Activated CD4-positive, alpha-beta T cell treated with anti-CD3 and anti-CD28 coated beads, Interleukin-2, amount 50 U/mL, for 1 hour (primary cell): ENCODE data around the gene CDKN2B.
A peak's percentile ranks its signal among the peaks of the same experiment; 100 is the strongest.

Experiments
- DNase-seq: peaks from one replicate; pipeline ENCODE4 v3.0.0-alpha.2; 2020

The CDKN2B gene

DNA sequence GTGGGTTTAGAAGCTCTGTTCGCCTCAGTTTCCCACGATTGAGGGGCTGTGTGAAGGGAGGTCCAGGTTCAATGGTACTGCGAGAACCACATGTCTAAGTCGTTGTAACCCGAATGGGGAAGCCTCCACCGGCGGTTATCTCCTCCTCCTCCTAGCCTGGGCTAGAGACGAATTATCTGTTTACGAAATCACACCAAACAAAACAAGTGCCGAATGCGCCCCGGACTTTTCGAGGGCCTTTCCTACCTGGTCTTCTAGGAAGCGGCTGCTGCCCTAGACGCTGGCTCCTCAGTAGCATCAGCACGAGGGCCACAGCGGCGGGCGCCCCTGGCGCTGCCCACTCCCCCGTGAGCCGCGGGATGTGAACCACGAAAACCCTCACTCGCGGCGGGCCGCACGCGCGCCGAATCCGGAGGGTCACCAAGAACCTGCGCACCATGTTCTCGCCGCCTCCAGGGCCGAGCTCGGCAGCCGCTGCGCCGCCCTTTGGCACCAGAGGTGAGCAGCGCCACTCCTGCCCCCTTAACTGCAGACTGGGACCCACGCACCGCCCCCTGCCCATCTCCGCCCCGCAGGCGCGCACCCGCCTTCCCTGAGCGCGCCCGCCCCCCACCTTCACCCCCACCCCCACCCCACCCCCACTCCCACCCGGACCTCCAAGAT is 15.1 kb downstream of the CDKN2B start, which contains the start of gene CDKN2A:
CDKN2A (minus strand) TSS at position 500 of the 663 bp plus-strand sequence.
- peak; percentile 45 for DNase-seq

GRCh38 chr9:21993007-21993406 is 16.1 kb downstream of the CDKN2B start:
- no peak for DNase-seq

GRCh38 chr9:21991072-21991959 is 17.8 kb downstream of the CDKN2B start:
- no peak for DNase-seq

GRCh38 chr9:21989440-21990189 is 19.5 kb downstream of the CDKN2B start:
- DNase-seq, result no peak

DNA sequence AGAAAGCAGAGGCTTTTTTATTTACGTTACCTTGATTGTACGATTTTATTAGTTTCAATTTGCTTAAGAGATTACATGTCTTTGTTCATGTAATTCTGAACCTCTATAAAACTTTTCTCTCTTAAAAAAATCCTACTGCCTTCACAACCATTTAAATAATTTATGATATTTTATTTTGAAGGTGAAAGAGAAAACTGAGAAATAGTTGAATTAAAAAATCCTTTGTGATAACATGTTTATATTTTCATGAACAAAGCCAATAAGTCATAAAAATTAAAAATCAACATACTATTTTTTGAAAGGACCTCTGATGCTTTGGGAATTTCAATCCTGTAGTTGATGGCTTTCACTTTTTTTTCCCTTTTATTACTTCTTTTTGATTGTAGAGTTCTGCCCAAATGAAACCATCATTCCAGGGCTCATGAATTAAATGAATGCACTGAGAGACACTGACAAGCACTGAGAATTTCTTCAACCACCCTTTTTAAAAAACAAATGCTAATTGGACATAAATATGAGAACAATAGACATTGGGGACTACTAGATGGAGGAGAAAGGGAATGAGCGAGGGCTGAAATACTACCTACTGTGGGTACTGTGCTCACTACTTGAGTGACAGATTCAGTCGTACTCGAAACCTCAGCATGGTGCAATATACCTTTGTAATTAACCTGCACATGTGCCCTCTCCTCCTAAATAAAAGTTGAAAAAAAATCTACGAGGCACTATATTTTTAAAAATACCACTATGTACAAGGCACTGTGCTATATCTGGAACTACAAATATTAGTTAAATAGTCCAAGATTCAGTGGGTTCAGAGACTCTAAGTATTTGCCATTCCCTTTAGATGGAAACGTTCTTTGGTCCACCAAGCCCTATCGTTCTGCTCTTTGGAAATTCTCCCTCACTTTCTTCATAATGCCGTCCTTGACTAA is 20.8 kb downstream of the CDKN2B start:
- DNase-seq, result no peak

DNA sequence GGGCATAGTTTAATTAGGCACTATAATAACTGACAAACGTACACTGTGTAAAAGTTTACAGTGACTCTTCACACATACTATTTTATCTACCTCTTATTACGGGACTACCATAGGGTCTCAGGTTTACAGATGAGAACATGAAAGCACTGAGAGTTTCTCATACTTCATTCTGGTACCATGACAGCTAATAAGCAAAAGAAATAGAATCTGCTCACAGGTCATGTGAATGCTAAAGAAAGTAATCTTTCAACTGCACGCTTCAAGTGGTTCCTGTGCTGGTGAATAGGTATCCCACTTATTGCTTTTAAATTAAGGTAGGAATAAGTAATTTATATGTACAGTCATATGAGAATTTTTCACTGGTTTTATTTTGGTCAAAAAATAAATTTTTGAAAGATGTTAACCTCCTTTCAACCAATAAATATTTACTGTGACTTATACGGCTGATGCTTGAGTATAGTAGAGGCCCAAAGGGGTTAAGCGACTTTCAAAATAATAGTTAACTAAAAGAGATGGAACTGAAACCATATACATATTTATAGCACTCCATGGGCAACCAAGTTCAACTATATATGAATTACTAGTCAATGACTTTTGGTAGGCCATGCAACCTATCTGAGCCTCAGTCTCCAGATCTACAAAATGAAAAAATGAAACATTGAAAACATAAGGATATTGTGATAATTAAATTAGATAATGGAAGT is 23.0 kb downstream of the CDKN2B start:
- no peak for DNase-seq

GRCh38 chr9:21984101-21984500 is 25.0 kb downstream of the CDKN2B start:
- no peak for DNase-seq

GRCh38 chr9:21983561-21983935 is 25.6 kb downstream of the CDKN2B start:
- no peak for DNase-seq

DNA sequence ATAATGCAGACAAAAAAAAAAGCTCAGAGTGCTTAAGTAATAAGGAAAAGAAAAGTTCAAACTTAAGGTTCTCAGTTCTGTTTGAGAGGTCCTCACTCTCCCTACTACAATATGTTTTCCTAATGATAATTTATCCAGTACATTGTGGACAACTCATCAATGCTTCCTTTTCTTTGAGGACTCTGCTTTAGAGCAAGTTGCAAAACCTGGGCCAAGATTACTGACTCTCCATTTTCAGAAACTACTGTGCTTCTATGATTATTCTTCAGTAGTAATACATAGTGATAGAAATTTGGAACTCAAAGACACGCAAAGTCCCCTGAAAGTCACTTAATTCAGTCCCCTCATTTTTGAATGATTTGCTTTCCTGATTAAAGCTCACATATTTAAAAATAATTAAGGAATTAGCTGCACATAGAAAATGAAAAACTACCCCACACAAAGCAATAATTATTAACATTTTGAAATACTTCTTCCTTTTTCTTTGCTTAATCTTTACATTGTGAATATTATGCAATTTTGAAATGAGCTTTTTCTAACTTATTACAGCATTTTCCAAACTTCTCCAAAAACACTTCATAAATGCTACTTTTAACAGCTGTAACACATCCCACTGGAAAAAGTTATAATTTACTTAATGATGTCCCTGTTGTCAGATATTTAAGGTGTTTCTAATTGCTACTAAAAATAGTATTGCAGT is 26.1 kb downstream of the CDKN2B start:
- no peak for DNase-seq

DNA sequence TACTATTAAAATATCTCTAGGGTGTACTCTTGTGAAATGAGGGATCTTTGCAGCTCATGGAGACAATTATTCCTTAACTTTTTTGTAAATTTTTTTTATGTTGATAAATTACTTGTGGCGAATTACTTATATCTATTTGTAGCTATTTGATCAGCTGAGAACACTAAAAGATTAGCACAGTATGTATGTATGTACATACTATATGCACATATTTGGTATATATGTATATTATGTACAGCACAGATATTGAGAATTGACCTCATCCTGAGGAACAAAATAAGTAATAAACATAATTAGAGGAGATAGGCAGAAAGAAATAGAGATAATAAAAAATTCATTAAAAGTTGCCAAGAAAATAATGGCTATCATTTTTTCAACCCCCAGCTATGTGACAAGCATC is 26.7 kb downstream of the CDKN2B start:
- DNase-seq, result no peak

GRCh38 chr9:21976334-21976875 is 32.7 kb downstream of the CDKN2B start:
- DNase-seq, result no peak

- no peak for DNase-seq
Observed at GRCh38 chr9:21974722-21975409, 34.2 kb downstream of the CDKN2B start.

DNA sequence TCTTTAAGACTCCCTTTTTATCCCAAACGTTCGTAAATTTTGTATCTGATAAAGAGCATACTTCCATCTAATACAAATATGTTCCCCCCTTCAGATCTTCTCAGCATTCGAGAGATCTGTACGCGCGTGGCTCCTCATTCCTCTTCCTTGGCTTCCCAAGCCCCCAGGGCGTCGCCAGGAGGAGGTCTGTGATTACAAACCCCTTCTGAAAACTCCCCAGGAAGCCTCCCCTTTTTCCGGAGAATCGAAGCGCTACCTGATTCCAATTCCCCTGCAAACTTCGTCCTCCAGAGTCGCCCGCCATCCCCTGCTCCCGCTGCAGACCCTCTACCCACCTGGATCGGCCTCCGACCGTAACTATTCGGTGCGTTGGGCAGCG is 34.8 kb downstream of the CDKN2B start:
- DNase-seq, result no peak

DNA sequence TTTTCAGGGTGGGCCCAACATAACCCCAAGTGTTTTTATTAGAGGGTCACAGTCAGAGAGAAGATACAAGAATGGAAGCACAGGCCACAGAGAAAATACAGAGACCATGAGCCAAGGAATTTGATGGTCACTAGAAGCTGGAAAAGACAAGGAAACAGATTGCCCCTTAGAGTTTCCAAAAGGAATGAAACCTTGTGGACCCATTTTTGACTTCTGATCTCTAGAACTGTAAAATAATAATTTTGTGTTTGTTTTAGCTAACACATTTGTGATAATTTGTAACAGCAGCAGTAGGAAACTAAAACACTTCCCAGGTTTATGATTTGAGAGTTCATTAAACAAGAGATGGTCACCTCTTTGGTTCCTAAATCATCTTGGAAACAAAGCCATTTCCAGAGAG is 36.7 kb downstream of the CDKN2B start:
- DNase-seq, result no peak

- no peak for DNase-seq
Observed at GRCh38 chr9:21970800-21971640, 38.1 kb downstream of the CDKN2B start.

- no peak for DNase-seq
Observed at GRCh38 chr9:21969951-21970799, 38.9 kb downstream of the CDKN2B start.

DNA sequence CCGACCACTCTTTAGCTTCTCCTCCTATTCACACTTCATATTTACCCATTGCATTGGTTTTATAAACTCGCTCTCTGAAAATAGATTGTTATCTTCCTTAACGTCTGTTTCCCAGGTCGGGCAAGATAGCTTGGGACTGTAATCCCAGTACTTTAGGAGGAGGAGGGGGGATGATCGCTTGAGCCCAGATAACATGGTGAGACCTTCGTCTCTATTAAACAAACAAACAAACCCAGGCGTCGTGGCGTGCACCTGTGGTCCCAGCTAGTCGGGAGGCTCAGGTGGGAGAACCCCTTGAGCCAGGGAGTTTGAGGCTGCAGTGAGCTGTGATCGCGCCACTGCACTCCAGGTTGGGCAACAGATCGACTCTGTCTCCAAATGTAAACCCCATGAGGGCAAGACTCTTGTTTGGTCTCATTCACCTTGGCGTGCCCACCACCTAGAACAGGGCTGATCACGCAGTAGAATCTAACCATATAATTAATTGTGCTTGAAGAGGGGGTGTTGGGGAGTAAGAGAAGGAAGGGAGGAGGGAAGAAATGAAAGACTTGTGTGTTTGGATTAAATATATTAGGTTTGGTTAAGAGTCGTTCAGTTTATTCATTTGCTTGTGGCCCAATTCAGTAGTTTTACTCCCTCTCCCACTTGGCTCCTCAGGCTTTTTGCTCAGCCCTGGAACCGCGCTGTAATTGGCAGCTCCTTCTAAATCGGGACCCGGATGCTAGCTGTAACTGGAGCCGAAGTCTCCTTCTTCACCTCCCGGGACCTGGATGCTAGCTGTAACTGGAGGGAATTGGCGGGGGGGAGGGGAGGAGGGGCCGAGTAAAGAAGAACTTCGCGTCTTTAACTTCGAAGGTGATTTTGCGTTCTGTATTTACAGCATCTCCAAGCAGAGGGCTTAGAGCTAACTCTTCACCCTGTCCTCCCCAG is 39.8 kb downstream of the CDKN2B start:
- no peak for DNase-seq
